Raji (cell line): ENCODE measurements around the gene HDGFL2.

ENCODE experiments used
- POLR2A ChIP-seq: IDR thresholded peaks from 2 replicates; pipeline ENCODE4 v1.6.1; 2011; ENCODE audit warnings: low read depth, low read length, control low read depth; ENCODE audit not compliant: insufficient read depth

Gene HDGFL2

GRCh38 chr19:4441994-4442818 is 29.9 kb upstream of the HDGFL2 start:
- TF ChIP-seq POLR2A: no peak

- no peak for TF ChIP-seq POLR2A
Measured at GRCh38 chr19:4442819-4443146, 29.3 kb upstream of the HDGFL2 start.

- TF ChIP-seq POLR2A: no peak
Measured at GRCh38 chr19:4443188-4443587, 28.9 kb upstream of the HDGFL2 start.

GRCh38 chr19:4443966-4444764 is 27.9 kb upstream of the HDGFL2 start:
- no peak for TF ChIP-seq POLR2A

- TF ChIP-seq POLR2A: no peak
Measured at GRCh38 chr19:4444765-4445741, 27.0 kb upstream of the HDGFL2 start.

GRCh38 chr19:4445963-4446703 is 26.0 kb upstream of the HDGFL2 start:
- TF ChIP-seq POLR2A: no peak

GRCh38 chr19:4446704-4447200 is 25.3 kb upstream of the HDGFL2 start:
- TF ChIP-seq POLR2A: no peak

- TF ChIP-seq POLR2A: no peak
Measured at GRCh38 chr19:4447327-4448146, 24.6 kb upstream of the HDGFL2 start.

- TF ChIP-seq POLR2A: no peak
Measured at GRCh38 chr19:4448147-4448985, 23.7 kb upstream of the HDGFL2 start.

GRCh38 chr19:4449022-4449638 is 23.0 kb upstream of the HDGFL2 start:
- TF ChIP-seq POLR2A: no peak

- TF ChIP-seq POLR2A: no peak
Measured at GRCh38 chr19:4449639-4450028, 22.5 kb upstream of the HDGFL2 start.

GRCh38 chr19:4452230-4452990 is 19.7 kb upstream of the HDGFL2 start:
- no peak for TF ChIP-seq POLR2A
